ENCODE measurements around the gene PRELID2. TPM values are rescaled to one million over a fixed set of nuclear protein-coding genes. Genes with fewer than 3 reads are reported as not detected.

Gene PRELID2
- polyA plus RNA-seq, 1 experiment, result 5.4 TPM

DNA sequence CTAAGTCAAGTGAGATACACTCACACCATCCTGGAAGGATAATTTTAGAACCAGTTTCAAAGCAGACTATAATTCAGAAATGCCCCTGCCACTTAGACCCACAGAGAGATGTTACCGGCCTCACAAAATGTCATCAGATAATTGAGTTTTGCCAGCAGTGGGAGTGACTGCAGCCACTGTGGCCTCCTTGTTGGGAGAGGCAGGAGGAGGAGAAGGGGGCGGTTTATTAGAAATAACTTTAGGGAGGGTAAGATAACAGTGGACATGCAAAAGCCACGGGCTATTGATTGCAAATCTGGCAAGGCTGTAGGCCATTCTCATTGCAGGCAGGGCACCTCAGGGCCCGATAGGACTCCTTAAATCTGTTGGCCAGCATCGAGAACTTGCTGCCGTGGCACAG, 24.3 kb upstream of the PRELID2 start:
- Histone ChIP-seq H3K9me3 (ENCODE audit: control insufficient read depth, insufficient read depth, low read length) (no peaks in the 10 kb centered on the region), H3K4me3 (ENCODE audit: low read depth, low read length) (no peak overlapping the region), H3K27ac (ENCODE audit: low read depth, low read length) (no peak overlapping the region), H3K27me3 (ENCODE audit: control insufficient read depth, insufficient read depth, low read length) (no peaks in the 10 kb centered on the region)
- DNase-seq (ENCODE audit: low read depth, low spot score), result no peak
- CTCF ChIA-PET, result no interaction called here
- TF ChIP-seq, protein P1, sequence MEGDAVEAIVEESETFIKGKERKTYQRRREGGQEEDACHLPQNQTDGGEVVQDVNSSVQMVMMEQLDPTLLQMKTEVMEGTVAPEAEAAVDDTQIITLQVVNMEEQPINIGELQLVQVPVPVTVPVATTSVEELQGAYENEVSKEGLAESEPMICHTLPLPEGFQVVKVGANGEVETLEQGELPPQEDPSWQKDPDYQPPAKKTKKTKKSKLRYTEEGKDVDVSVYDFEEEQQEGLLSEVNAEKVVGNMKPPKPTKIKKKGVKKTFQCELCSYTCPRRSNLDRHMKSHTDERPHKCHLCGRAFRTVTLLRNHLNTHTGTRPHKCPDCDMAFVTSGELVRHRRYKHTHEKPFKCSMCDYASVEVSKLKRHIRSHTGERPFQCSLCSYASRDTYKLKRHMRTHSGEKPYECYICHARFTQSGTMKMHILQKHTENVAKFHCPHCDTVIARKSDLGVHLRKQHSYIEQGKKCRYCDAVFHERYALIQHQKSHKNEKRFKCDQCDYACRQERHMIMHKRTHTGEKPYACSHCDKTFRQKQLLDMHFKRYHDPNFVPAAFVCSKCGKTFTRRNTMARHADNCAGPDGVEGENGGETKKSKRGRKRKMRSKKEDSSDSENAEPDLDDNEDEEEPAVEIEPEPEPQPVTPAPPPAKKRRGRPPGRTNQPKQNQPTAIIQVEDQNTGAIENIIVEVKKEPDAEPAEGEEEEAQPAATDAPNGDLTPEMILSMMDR (IDR thresholded peaks at IDR 0.05; ENCODE audit: low read depth, low read length), result no peak
- POLR2A ChIA-PET, result no interaction called here

DNA sequence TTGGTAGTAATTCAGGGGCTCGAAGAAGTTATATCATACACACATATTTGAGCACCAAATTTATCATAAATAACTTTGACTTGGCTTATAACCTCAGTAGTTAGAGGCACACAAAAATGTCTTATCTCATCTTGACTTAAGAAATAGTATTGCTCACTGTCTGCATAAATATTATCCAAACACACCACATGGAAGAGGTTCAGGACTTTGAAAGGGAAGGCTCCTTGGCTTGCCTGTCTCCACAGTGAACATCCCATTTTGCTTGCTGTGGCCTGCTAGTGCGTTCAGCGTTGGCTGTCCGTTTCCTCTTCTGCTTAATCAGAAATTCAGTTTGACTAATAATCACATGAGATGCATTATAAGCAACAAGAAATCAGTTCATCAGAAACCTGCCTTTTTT, 23.8 kb upstream of the PRELID2 start:
- DNase-seq (ENCODE audit: low read depth, low spot score), result no peak
- ChIA-PET CTCF (no interaction called here), POLR2A (no interaction called here)
- TF ChIP-seq, protein P1 (IDR thresholded peaks at IDR 0.05; ENCODE audit: low read depth, low read length), result no peak
- Histone ChIP-seq H3K27ac (ENCODE audit: low read depth, low read length) (no peak overlapping the region), H3K4me3 (ENCODE audit: low read depth, low read length) (no peak overlapping the region), H3K9me3 (ENCODE audit: control insufficient read depth, insufficient read depth, low read length) (no peaks in the 10 kb centered on the region), H3K27me3 (ENCODE audit: control insufficient read depth, insufficient read depth, low read length) (no peaks in the 10 kb centered on the region)

DNA sequence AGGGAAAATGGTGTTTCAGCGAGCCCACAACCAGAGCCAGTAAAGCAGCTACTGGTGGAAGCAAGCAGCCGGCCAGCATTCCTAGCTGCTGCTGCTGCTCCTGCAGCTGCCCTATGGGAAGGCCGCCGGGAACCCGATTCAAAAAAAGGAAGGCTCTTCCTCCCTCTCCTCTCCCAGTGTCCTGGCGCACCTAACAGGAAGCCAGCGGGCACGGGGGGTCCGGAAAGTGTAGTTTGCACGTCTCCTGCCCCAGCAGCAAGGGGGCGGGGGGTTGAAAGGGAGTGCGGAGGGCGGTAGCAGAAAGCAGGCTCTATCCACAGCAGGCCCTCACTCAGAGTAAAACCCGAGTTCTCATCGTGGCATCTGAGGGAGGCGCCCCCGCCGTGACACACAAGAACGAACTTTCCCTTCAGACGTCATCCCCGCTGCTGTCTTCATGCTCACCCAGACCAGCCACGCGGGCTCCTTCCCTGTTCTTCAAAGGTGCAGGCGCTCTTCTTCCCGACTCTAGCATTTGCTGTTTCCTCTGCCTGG, 21.2 kb upstream of the PRELID2 start:
- H3K27ac ChIP-seq (ENCODE audit: low read depth, low read length), result peak overlapping the region; percentile 74
- DNase-seq (ENCODE audit: low read depth, low spot score), result peak; percentile 27
- POLR2A ChIA-PET, result interaction anchor here (1.0 to 2.8 kb wide), 2 partner anchors 22 to 155 kb away, joined by 3 to 9 read pairs; partner anchors contain the start of gene PRELID2
- no peaks in the 10 kb centered on the region for H3K9me3 ChIP-seq (ENCODE audit: control insufficient read depth, insufficient read depth, low read length)
- TF ChIP-seq, protein P1 (IDR thresholded peaks at IDR 0.05; ENCODE audit: low read depth, low read length), result 0 out of 2 replicates have a peak, but pooled peaks have one; percentile 20
- no peaks in the 10 kb centered on the region for H3K27me3 ChIP-seq (ENCODE audit: control insufficient read depth, insufficient read depth, low read length)
- H3K4me3 ChIP-seq (ENCODE audit: low read depth, low read length), result peak overlapping the region; percentile 43
- CTCF ChIA-PET, result interaction anchor here (1.3 to 2.3 kb wide), 6 partner anchors 9 to 193 kb away, joined by 3 to 9 read pairs (median 4); partner anchors contain the start of gene PRELID2

DNA sequence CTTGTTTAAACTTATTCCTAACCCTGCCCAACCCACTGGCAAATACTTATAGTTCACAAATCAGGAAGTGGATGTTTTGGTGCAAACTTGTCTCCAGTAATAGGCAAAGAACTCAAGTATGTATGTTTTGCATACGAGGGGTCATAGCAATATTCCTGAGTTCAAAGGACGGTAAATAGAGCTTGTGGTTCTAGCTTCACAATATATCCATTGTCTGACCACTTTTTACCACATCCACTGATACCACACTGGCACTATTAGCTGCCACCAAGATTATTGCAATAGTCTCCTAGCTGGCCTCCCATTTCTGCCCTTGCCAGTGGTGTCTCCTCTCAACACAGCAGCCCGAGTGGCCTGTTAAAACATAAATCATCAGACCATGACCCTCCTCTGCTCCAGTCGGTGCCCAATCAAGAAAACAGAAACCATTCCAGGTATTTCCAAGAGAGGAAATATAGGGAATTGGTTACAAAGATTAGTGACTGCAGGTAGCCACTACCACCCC, 20.7 kb upstream of the PRELID2 start:
- no peak for DNase-seq (ENCODE audit: low read depth, low spot score)

More for the DNA sequence above, 20.7 kb upstream of the PRELID2 start:
- Histone ChIP-seq H3K27ac (ENCODE audit: low read depth, low read length) (peak overlapping the region; percentile 74), H3K27me3 (ENCODE audit: control insufficient read depth, insufficient read depth, low read length) (no peaks in the 10 kb centered on the region), H3K4me3 (ENCODE audit: low read depth, low read length) (peak overlapping the region; percentile 43), H3K9me3 (ENCODE audit: control insufficient read depth, insufficient read depth, low read length) (no peaks in the 10 kb centered on the region)
- ChIA-PET POLR2A (interaction anchor here (1.0 to 2.8 kb wide), 2 partner anchors 21 to 155 kb away, joined by 3 to 9 read pairs; partner anchors contain the start of gene PRELID2), CTCF (interaction anchor here (0.6 to 2.3 kb wide), 7 partner anchors 10 to 193 kb away, joined by 3 to 9 read pairs (median 5); partner anchors contain the start of gene PRELID2)
- TF ChIP-seq, protein P1 (IDR thresholded peaks at IDR 0.05; ENCODE audit: low read depth, low read length), result no peak
